HepG2 (cell line): ENCODE data around the gene OR2B3. TPM values are rescaled to one million over a fixed set of nuclear protein-coding genes. Genes with fewer than 3 reads are reported as not detected.

Experiments
- ATAC-seq: fragments of 200-7000 bp; cut with Tn5 transposase; 3 replicates; pipeline ENCODE4 v1.9.1; 2020; ENCODE audit warnings: mild to moderate bottlenecking, moderate library complexity
- BruUV-seq: library from RNA; stranded (reverse); fragments of 400-500 nt; replicated peaks from 2 replicates; lab custom pipeline; 2021; lab: Mats Ljungman, UMichigan
- CTCF ChIA-PET: fragments of 300-600 bp; formaldehyde crosslinking; extraction: SDS; loops from one replicate; lab custom pipeline; 2021; ENCODE audit warnings: low total read pairs, inconsistent platforms, low intra/inter-chr PET ratio; lab: Yijun Ruan, JAX
- POLR2A ChIA-PET: fragments of 350-600 bp; sonication (Branson Sonifier 250); formaldehyde crosslinking; loops from one replicate; lab custom pipeline; 2020; ENCODE audit warnings: antibody characterized with exemption, inconsistent platforms; lab: Yijun Ruan, JAX
- DNase-seq: peaks from one replicate; pipeline ENCODE4 v3.0.0-alpha.2; 2015; ENCODE audit warnings: low spot score
- FAIRE-seq: peaks from 3 replicates; lab custom pipeline; 2011; peaks lifted over from hg19 to GRCh38; lab: Jason Lieb, UNC
- H2AFZ ChIP-seq: one replicate; pipeline ENCODE4 v1.6.1; 2011; ENCODE audit warnings: low read length, inconsistent platforms
- H3K27ac ChIP-seq: fragments of 300-600 bp; 3 replicates; pipeline ENCODE4 v1.8.0; 2011; ENCODE audit warnings: mixed run types, mild to moderate bottlenecking, mixed read lengths, low read length, inconsistent platforms; ENCODE audit not compliant: insufficient read depth; ENCODE audit errors: extremely low read length
- H3K27me3 ChIP-seq, 2 experiments: fragments of 200-600 bp in 1 of 2; 2 replicates in 1 of 2; 3 replicates in 1 of 2; pipeline versions ENCODE4 v1.6.0 to v1.8.0; 2011; ENCODE audit warnings: low read length in 2 of 2, mild to moderate bottlenecking in 2 of 2, moderate library complexity in 2 of 2, inconsistent platforms in 1 of 2; ENCODE audit not compliant: insufficient read depth in 2 of 2, control insufficient read depth in 1 of 2
- H3K36me3 ChIP-seq, 2 experiments: fragments of 200-600 bp in 1 of 2; replicated peaks in 1 of 2; 2 replicates in 1 of 2; 3 replicates in 1 of 2; pipeline versions ENCODE4 v1.5.1 to v1.8.0; 2011; ENCODE audit warnings: low read length in 2 of 2, inconsistent platforms in 1 of 2; ENCODE audit not compliant: insufficient read depth in 2 of 2, control insufficient read depth in 1 of 2
- H3K4me1 ChIP-seq: 2 replicates; pipeline ENCODE4 v1.5.1; 2012; ENCODE audit warnings: low read length, inconsistent platforms; ENCODE audit not compliant: insufficient read depth
- H3K4me2 ChIP-seq: 2 replicates; pipeline ENCODE4 v1.6.0; 2011; ENCODE audit warnings: low read depth, low read length, inconsistent platforms
- H3K4me3 ChIP-seq, 3 experiments: fragments of 200-600 bp in 1 of 3; sonication (generic), shearing (Covaris generic) in 1 of 3; replicated peaks in 1 of 3; 2 replicates each; pipeline ENCODE4 v1.5.1; 2011 to 2016; ENCODE audit warnings: low read length in 3 of 3, inconsistent platforms in 2 of 3, low read depth in 2 of 3, mild to moderate bottlenecking in 2 of 3, control low read depth in 1 of 3, mixed read lengths in 1 of 3; ENCODE audit not compliant: insufficient read depth in 1 of 3
- H3K79me2 ChIP-seq: one replicate; pipeline ENCODE4 v1.6.1; 2011; ENCODE audit warnings: low read length, inconsistent platforms; ENCODE audit not compliant: insufficient read depth
- H3K9ac ChIP-seq: 2 replicates; pipeline ENCODE4 v1.6.0; 2011; ENCODE audit warnings: mild to moderate bottlenecking, low read depth, low read length, inconsistent platforms; ENCODE audit not compliant: insufficient read depth
- H3K9me3 ChIP-seq: 2 replicates; pipeline ENCODE4 v1.5.1; 2012; ENCODE audit warnings: mild to moderate bottlenecking, low read length
- H4K20me1 ChIP-seq: 2 replicates; pipeline ENCODE4 v1.6.0; 2011; ENCODE audit warnings: inconsistent platforms, mild to moderate bottlenecking, low read length, moderate library complexity; ENCODE audit not compliant: insufficient read depth
- ARHGAP35 ChIP-seq: sonication (generic); formaldehyde crosslinking; IDR thresholded peaks from 2 replicates; pipeline ENCODE4 v1.9.0; 2022; ENCODE audit warnings: mild to moderate bottlenecking, inconsistent platforms, moderate library complexity, missing genetic modification reagents, borderline replicate concordance
- EZH2 ChIP-seq: conservative IDR thresholded peaks from 2 replicates; pipeline ENCODE4 v1.6.1; 2012; ENCODE audit warnings: mild to moderate bottlenecking, low read depth, low read length, moderate library complexity
- NFYB ChIP-seq: sonication (generic); formaldehyde crosslinking; IDR thresholded peaks from 2 replicates; pipeline ENCODE4 v1.4.0; 2020; ENCODE audit warnings: missing genetic modification reagents
- PHF5A ChIP-seq: IDR thresholded peaks from one replicate; pipeline ENCODE4 v1.6.1; 2018; ENCODE audit warnings: low read depth, missing genetic modification reagents; ENCODE audit not compliant: unreplicated experiment
- SRF ChIP-seq: IDR thresholded peaks from 2 replicates; pipeline ENCODE4 v1.6.1; 2011; ENCODE audit warnings: mild to moderate bottlenecking, low read depth, low read length, moderate library complexity
- STAT5B ChIP-seq: sonication (generic); formaldehyde crosslinking; IDR thresholded peaks from 2 replicates; pipeline ENCODE4 v1.4.0; 2020; ENCODE audit warnings: missing genetic modification reagents
- ZBTB21 ChIP-seq: sonication (generic); formaldehyde crosslinking; IDR thresholded peaks from 2 replicates; pipeline ENCODE4 v1.4.0; 2020; ENCODE audit warnings: missing genetic modification reagents
- ZNF10 ChIP-seq: sonication (generic); formaldehyde crosslinking; IDR thresholded peaks from 2 replicates; pipeline ENCODE4 v1.4.0; 2020; ENCODE audit warnings: mild to moderate bottlenecking, low read depth, missing genetic modification reagents, borderline replicate concordance
- ZNF329 ChIP-seq: sonication (generic); formaldehyde crosslinking; IDR thresholded peaks from 2 replicates; pipeline ENCODE4 v1.9.0; 2021; ENCODE audit warnings: low read depth, mild to moderate bottlenecking, missing genetic modification reagents
- ZNF605 ChIP-seq: sonication (generic); formaldehyde crosslinking; IDR thresholded peaks from 2 replicates; pipeline ENCODE4 v1.8.0; 2022; ENCODE audit warnings: mild to moderate bottlenecking, missing genetic modification reagents
- WGBS: methylation state at CpG from one replicate; pipeline ENCODE4 v1.1.6; 2017; ENCODE audit warnings: low lambda C conversion rate; 5-methylcytosine and 5-hydroxymethylcytosine counted together
- in situ Hi-C: cut with HindIII; loops from 2 replicates; pipeline ENCODE4 v1.10.0; 2017; ENCODE audit warnings: low pct_unique_long_range_greater_than_20kb; ENCODE audit not compliant: extremely low pct_ligation_motif_present
- intact Hi-C: fragments of 100-400 bp; cut with micrococcal nuclease; formaldehyde crosslinking; loops from one replicate; pipeline ENCODE4 v1.10.0; 2022; ENCODE audit not compliant: unreplicated experiment
- polyA plus RNA-seq, 8 experiments: library from polyadenylated mRNA; depleted of rRNA in 3 of 8; stranded (reverse) in 7 of 8; unstranded in 1 of 8; fragments of >200 nt; fragmentation: Illumina TruSeq in 4 of 8; extraction: Trizol in 4 of 8; gene quantifications; 2 replicates each; pipeline versions ENCODE4 v1.2.1 to v1.2.3, GENCODE V29; 2011 to 2016; ENCODE audit warnings: low read depth in 4 of 8, missing spikeins in 1 of 8, mixed read lengths in 1 of 8; ENCODE audit not compliant: insufficient read depth in 1 of 8
- total RNA-seq, 5 experiments: library from RNA; depleted of rRNA; stranded (reverse); fragments of >200 nt; fragmentation: Illumina TruSeq; extraction: Trizol; gene quantifications; 2 replicates each; pipeline ENCODE4 v1.2.3, GENCODE V29; 2016; ENCODE audit warnings: low read depth in 1 of 5
- TF ChIP-seq, protein P1 (sequence below): sonication (generic); formaldehyde crosslinking; IDR thresholded peaks from 2 replicates; pipeline ENCODE4 v1.4.0; 2020; ENCODE audit warnings: missing genetic modification reagents

Gene OR2B3
- total and polyA plus RNA-seq, 2 of the 13 experiments (the other 11 are each of a cell fraction or from before 2014, with no cell fraction given) = not detected

DNA sequence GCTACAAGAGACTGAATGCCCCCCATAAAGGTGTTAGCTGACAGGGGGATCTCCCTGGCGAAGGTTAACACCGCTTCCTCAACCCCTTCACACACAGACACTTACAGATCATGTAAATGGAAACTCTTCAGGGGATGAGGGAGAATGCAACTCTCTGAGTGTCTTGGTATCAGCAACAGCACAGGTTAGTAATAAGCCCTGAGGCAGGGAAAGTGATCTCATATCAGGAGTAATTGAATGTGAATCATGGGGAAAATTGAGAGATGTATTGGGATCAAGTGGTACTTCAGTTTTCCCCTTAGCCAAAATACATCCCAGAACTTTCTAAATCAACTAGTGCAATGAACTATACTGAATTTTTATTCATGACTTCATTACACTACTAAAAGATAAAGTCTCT, 44.6 kb upstream of the OR2B3 start (continued):
- TF ChIP-seq, protein P1, sequence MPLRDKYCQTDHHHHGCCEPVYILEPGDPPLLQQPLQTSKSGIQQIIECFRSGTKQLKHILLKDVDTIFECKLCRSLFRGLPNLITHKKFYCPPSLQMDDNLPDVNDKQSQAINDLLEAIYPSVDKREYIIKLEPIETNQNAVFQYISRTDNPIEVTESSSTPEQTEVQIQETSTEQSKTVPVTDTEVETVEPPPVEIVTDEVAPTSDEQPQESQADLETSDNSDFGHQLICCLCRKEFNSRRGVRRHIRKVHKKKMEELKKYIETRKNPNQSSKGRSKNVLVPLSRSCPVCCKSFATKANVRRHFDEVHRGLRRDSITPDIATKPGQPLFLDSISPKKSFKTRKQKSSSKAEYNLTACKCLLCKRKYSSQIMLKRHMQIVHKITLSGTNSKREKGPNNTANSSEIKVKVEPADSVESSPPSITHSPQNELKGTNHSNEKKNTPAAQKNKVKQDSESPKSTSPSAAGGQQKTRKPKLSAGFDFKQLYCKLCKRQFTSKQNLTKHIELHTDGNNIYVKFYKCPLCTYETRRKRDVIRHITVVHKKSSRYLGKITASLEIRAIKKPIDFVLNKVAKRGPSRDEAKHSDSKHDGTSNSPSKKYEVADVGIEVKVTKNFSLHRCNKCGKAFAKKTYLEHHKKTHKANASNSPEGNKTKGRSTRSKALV (CRISPR knock-in tag) = no peak
- TF ChIP-seq STAT5B (CRISPR knock-in tag) (no peak), EZH2 (no peak), PHF5A (no peak), ARHGAP35 (CRISPR knock-in tag) (no peak)

DNA sequence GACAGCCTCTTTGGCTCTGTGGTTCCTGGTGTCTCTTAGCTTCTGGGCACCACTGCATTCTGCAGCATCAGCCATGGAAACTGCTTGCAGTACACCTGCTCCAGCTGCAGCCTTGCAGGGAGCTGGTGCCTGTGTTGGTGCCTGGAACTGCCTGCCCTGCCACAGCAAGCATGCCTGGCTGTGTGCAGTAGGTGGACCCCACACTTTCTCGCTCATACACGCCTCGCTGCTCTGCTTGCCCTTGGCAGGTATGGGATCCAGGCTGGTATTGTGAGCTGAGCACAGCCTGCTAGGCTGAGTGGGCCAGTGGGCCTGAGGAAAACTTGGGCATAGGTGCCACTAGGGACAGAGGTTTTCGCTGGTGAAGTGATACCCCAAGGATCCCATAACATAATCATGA, 43.5 kb upstream of the OR2B3 start:
- intact Hi-C loops (no loop called here), in situ Hi-C loops (no loop called here)
- Histone ChIP-seq H3K27me3 (peaks cover 0 to 14% of the 10 kb centered on the region in 2 experiments; a peak in 1 of 5 replicates), H2AFZ (no peak overlapping the region), H3K36me3 (no peaks in the 10 kb centered on the region), H3K4me3 (no peak overlapping the region), H4K20me1 (no peaks in the 10 kb centered on the region), H3K79me2 (no peaks in the 10 kb centered on the region), H3K27ac (no peak overlapping the region), H3K4me1 (no peaks in the 10 kb centered on the region), H3K9me3 (no peaks in the 10 kb centered on the region), H3K4me2 (no peak overlapping the region), H3K9ac (no peak overlapping the region)
- CTCF ChIA-PET = no interaction called here
- DNase-seq (no peak), ATAC-seq (peak; percentile 55), FAIRE-seq (no peak)
- BruUV-seq = no TSS peak
- POLR2A ChIA-PET = no interaction called here
- WGBS = 2% methylated on average over 3 of the region's 4 CpGs
- no peak for TF ChIP-seq ZNF10
- no peak for TF ChIP-seq ZNF329 (CRISPR knock-in tag)
- TF ChIP-seq ZBTB21 (CRISPR knock-in tag) = no peak
- no peak for TF ChIP-seq NFYB (CRISPR knock-in tag)
- TF ChIP-seq ZNF605 (CRISPR knock-in tag) = no peak
- TF ChIP-seq SRF = no peak
